HG03571 (cell line): ENCODE results near the gene ZC3H7A.
A peak's percentile ranks its signal among the peaks of the same experiment; 100 is the strongest.

ENCODE experiments used
- ATAC-seq: cut with Tn5 transposase; IDR thresholded peaks from one replicate; pipeline ENCODE4 v1.9.1; 2021; ENCODE audit not compliant: unreplicated experiment

Gene ZC3H7A

GRCh38 chr16:11708421-11708820, 88.6 kb downstream of the ZC3H7A start:
- ATAC-seq, result no peak

- no peak for ATAC-seq
Observed at GRCh38 chr16:11707679-11708197, 89.3 kb downstream of the ZC3H7A start.

- peak; percentile 60 for ATAC-seq
Observed at GRCh38 chr16:11706180-11706742, 90.8 kb downstream of the ZC3H7A start.

- no peak for ATAC-seq
Observed at GRCh38 chr16:11705311-11706025, 91.6 kb downstream of the ZC3H7A start.
